Islet precursor cell (in vitro differentiated cells): ENCODE data around the gene CTNNA1.
"Not testable (repeated sequence)": the region's sequence is repeated elsewhere in the genome, so short reads cannot be mapped to it uniquely, and the experiment has no call there.

ENCODE experiments used
- DNase-seq: peaks from one replicate; pipeline ENCODE4 v3.0.0-alpha.2; 2018

CTNNA1 gene

GRCh38 chr5:138762110-138762509, 8.9 kb downstream of the CTNNA1 start:
- no peak for DNase-seq

GRCh38 chr5:138763037-138763778, 10.0 kb downstream of the CTNNA1 start:
- DNase-seq, result no peak

GRCh38 chr5:138770291-138770690, 17.1 kb downstream of the CTNNA1 start:
- no peak for DNase-seq

GRCh38 chr5:138770977-138771376, 17.8 kb downstream of the CTNNA1 start:
- no peak for DNase-seq

GRCh38 chr5:138772986-138773594, 19.9 kb downstream of the CTNNA1 start:
- DNase-seq, result no peak

GRCh38 chr5:138773624-138774023, 20.4 kb downstream of the CTNNA1 start:
- DNase-seq, result not testable (repeated sequence)

- no peak for DNase-seq
Measured at GRCh38 chr5:138775034-138775433, 21.8 kb downstream of the CTNNA1 start.

- DNase-seq, result no peak
Measured at GRCh38 chr5:138778234-138778633, 25.0 kb downstream of the CTNNA1 start.

- DNase-seq, result no peak
Measured at GRCh38 chr5:138783976-138784375, 30.8 kb downstream of the CTNNA1 start.

- no peak for DNase-seq
Measured at GRCh38 chr5:138784590-138784989, 31.4 kb downstream of the CTNNA1 start.

GRCh38 chr5:138789771-138790242, 36.6 kb downstream of the CTNNA1 start:
- no peak for DNase-seq

GRCh38 chr5:138790684-138791083, 37.5 kb downstream of the CTNNA1 start:
- no peak for DNase-seq

- DNase-seq, result no peak
Measured at GRCh38 chr5:138792195-138792790, 39.1 kb downstream of the CTNNA1 start.

- DNase-seq, result no peak
Measured at GRCh38 chr5:138793575-138793974, 40.4 kb downstream of the CTNNA1 start.

- DNase-seq, result no peak
Measured at GRCh38 chr5:138803285-138803684, 50.1 kb downstream of the CTNNA1 start.

GRCh38 chr5:138803935-138804334, 50.7 kb downstream of the CTNNA1 start:
- DNase-seq, result no peak

GRCh38 chr5:138805096-138805495, 51.9 kb downstream of the CTNNA1 start:
- no peak for DNase-seq

- no peak for DNase-seq
Measured at GRCh38 chr5:138807182-138807581, 54.0 kb downstream of the CTNNA1 start.

- DNase-seq, result no peak
Measured at GRCh38 chr5:138809391-138809790, 56.2 kb downstream of the CTNNA1 start.

- not testable (repeated sequence) for DNase-seq
Measured at GRCh38 chr5:138810861-138811260, 57.6 kb downstream of the CTNNA1 start.

GRCh38 chr5:138815529-138815928, 62.3 kb downstream of the CTNNA1 start:
- no peak for DNase-seq

- no peak for DNase-seq
Measured at GRCh38 chr5:138817241-138817640, 64.0 kb downstream of the CTNNA1 start.

GRCh38 chr5:138819081-138819480, 65.9 kb downstream of the CTNNA1 start:
- DNase-seq, result no peak

GRCh38 chr5:138820695-138821094, 67.5 kb downstream of the CTNNA1 start:
- no peak for DNase-seq
